MM.1S (cell line): ENCODE measurements around the gene CRY2.
A peak's percentile ranks its signal among the peaks of the same experiment; 100 is the strongest.
"Not testable (repeated sequence)": the region's sequence is repeated elsewhere in the genome, so short reads cannot be mapped to it uniquely, and the experiment has no call there.

ENCODE experiments used
- DNase-seq: peaks from one replicate; pipeline ENCODE4 v3.0.0-alpha.2; 2015
- H2AFZ ChIP-seq: fragments of 300-600 bp; sonication (generic); 2 replicates; pipeline ENCODE4 v1.6.0; 2016; ENCODE audit warnings: antibody characterized with exemption, low read length
- H3F3A ChIP-seq: fragments of 300-600 bp; sonication (generic); 2 replicates; pipeline ENCODE4 v1.6.1; 2016; ENCODE audit warnings: mild to moderate bottlenecking, antibody characterized with exemption, low read length, moderate library complexity, mixed read lengths; ENCODE audit not compliant: insufficient read depth
- H3K27ac ChIP-seq: fragments of 300-600 bp; sonication (generic); 2 replicates; pipeline ENCODE4 v1.5.1; 2016; ENCODE audit warnings: mild to moderate bottlenecking, low read length
- H3K27me3 ChIP-seq: fragments of 300-600 bp; sonication (generic); replicated peaks from 2 replicates; pipeline ENCODE4 v1.6.0; 2016; ENCODE audit warnings: low read length; ENCODE audit not compliant: insufficient read depth
- H3K36me3 ChIP-seq: fragments of 300-600 bp; sonication (generic); replicated peaks from 2 replicates; pipeline ENCODE4 v1.6.1; 2016; ENCODE audit warnings: mild to moderate bottlenecking, low read length, mixed read lengths; ENCODE audit not compliant: insufficient read depth
- H3K4me1 ChIP-seq: fragments of 300-600 bp; sonication (generic); 2 replicates; pipeline ENCODE4 v1.6.1; 2016; ENCODE audit warnings: low read length, mixed read lengths
- H3K4me2 ChIP-seq: fragments of 300-600 bp; sonication (generic); 2 replicates; pipeline ENCODE4 v1.6.0; 2016; ENCODE audit warnings: low read depth, low read length
- H3K4me3 ChIP-seq: fragments of 300-600 bp; sonication (generic); 2 replicates; pipeline ENCODE4 v1.5.1; 2016; ENCODE audit warnings: low read length, mixed read lengths
- H3K79me2 ChIP-seq: fragments of 300-600 bp; sonication (generic); 2 replicates; pipeline ENCODE4 v1.6.1; 2016; ENCODE audit warnings: mixed run types, low read length, mixed read lengths
- H3K9ac ChIP-seq: fragments of 300-600 bp; sonication (generic); 2 replicates; pipeline ENCODE4 v1.6.1; 2016; ENCODE audit warnings: low read length, mixed read lengths
- H3K9me2 ChIP-seq: fragments of 300-600 bp; sonication (generic); replicated peaks from 2 replicates; pipeline ENCODE4 v1.6.1; 2016; ENCODE audit warnings: mild to moderate bottlenecking, low read length, mixed read lengths; ENCODE audit not compliant: insufficient read depth
- H3K9me3 ChIP-seq: fragments of 300-600 bp; sonication (generic); replicated peaks from 2 replicates; pipeline ENCODE4 v1.6.1; 2016; ENCODE audit warnings: mild to moderate bottlenecking, low read length, mixed read lengths; ENCODE audit not compliant: insufficient read depth
- H4K20me1 ChIP-seq: fragments of 300-600 bp; sonication (generic); 2 replicates; pipeline ENCODE4 v1.6.1; 2016; ENCODE audit warnings: mild to moderate bottlenecking, low read length, moderate library complexity, mixed read lengths; ENCODE audit not compliant: insufficient read depth
- CTCF ChIP-seq: fragments of 300-600 bp; sonication (generic); IDR thresholded peaks from 2 replicates; pipeline ENCODE4 v1.5.1; 2016; ENCODE audit warnings: antibody characterized with exemption, low read length, mixed read lengths
- EZH2 ChIP-seq: fragments of 300-600 bp; sonication (generic); optimal IDR thresholded peaks from 2 replicates; pipeline ENCODE3; 2017; ENCODE audit warnings: low read depth, mild to moderate bottlenecking, antibody characterized with exemption, low read length, mixed read lengths
- EZH2phosphoT487 ChIP-seq: fragments of 300-600 bp; sonication (generic); IDR thresholded peaks from 2 replicates; pipeline ENCODE4 v1.6.1; 2018; ENCODE audit warnings: antibody characterized with exemption, low read length

Gene CRY2

GRCh38 chr11:45834298-45834756 is 12.9 kb upstream of the CRY2 start:
- Histone ChIP-seq H3K36me3 (no peaks in the 10 kb centered on the region), H3F3A (no peaks in the 10 kb centered on the region), H3K27me3 (no peaks in the 10 kb centered on the region), H3K4me2 (no peak overlapping the region), H3K9me3 (no peaks in the 10 kb centered on the region), H2AFZ (no peak overlapping the region), H4K20me1 (no peaks in the 10 kb centered on the region), H3K27ac (no peak overlapping the region), H3K4me1 (no peaks in the 10 kb centered on the region), H3K9me2 (no peaks in the 10 kb centered on the region), H3K79me2 (no peaks in the 10 kb centered on the region), H3K9ac (no peak overlapping the region), H3K4me3 (no peak overlapping the region)
- no peak for DNase-seq
- no peak for TF ChIP-seq EZH2
- TF ChIP-seq CTCF: no peak
- no peak for TF ChIP-seq EZH2phosphoT487

- H3K79me2 ChIP-seq: no peaks in the 10 kb centered on the region
- no peak overlapping the region for H3K4me3 ChIP-seq
- H3K9me2 ChIP-seq: no peaks in the 10 kb centered on the region
- H2AFZ ChIP-seq: no peak overlapping the region
- no peak for DNase-seq
- no peak overlapping the region for H3K27ac ChIP-seq
- peaks cover 5% of the 10 kb centered on the region for H3K4me1 ChIP-seq
- H3F3A ChIP-seq: no peaks in the 10 kb centered on the region
- no peak overlapping the region for H3K4me2 ChIP-seq
- TF ChIP-seq EZH2 (no peak), CTCF (no peak), EZH2phosphoT487 (no peak)
- no peaks in the 10 kb centered on the region for H3K36me3 ChIP-seq
- no peaks in the 10 kb centered on the region for H4K20me1 ChIP-seq
- H3K9me3 ChIP-seq: no peaks in the 10 kb centered on the region
- no peaks in the 10 kb centered on the region for H3K27me3 ChIP-seq
- H3K9ac ChIP-seq: no peak overlapping the region
These were observed 8.1 kb upstream of the CRY2 start for GRCh38 chr11:45839204-45839603.

GRCh38 chr11:45840251-45840650 is 7.0 kb upstream of the CRY2 start:
- H2AFZ ChIP-seq, H3K9ac ChIP-seq, H3K79me2 ChIP-seq, H3K27ac ChIP-seq, H3K27me3 ChIP-seq, H3K9me3 ChIP-seq, H3K36me3 ChIP-seq, H4K20me1 ChIP-seq, H3K9me2 ChIP-seq, DNase-seq, H3K4me2 ChIP-seq, H3K4me3 ChIP-seq, H3K4me1 ChIP-seq, H3F3A ChIP-seq: not testable (repeated sequence)

- Histone ChIP-seq H3K27me3 (no peaks in the 10 kb centered on the region), H4K20me1 (no peaks in the 10 kb centered on the region), H3K27ac (peak overlapping the region; percentile 67), H3K4me1 (peaks cover 14% of the 10 kb centered on the region), H3K79me2 (peaks cover 10% of the 10 kb centered on the region), H3K9me2 (no peaks in the 10 kb centered on the region), H3K9me3 (no peaks in the 10 kb centered on the region), H3K4me2 (peak overlapping the region; percentile 93), H3K9ac (peak overlapping the region; percentile 67), H2AFZ (peak overlapping the region; percentile 82), H3K4me3 (peak overlapping the region; percentile 54), H3K36me3 (no peaks in the 10 kb centered on the region), H3F3A (0 out of 2 replicates have a peak, but pooled peaks cover 3% of the 10 kb centered on the region)
- peak; percentile 88 for DNase-seq
- TF ChIP-seq EZH2phosphoT487 (no peak), CTCF (peak; percentile 94), EZH2 (no peak)
These were observed 3.9 kb upstream of the CRY2 start for GRCh38 chr11:45843158-45843924.
